Astrocyte of the cerebellum (primary cell): ENCODE results near the gene MEF2C.

Experiments
- DNase-seq: peaks from one replicate; pipeline ENCODE4 v3.0.0-alpha.2; 2011; ENCODE audit warnings: low read depth
- H3K4me3 ChIP-seq: 2 replicates; pipeline ENCODE4 v1.5.1; 2011; ENCODE audit warnings: mild to moderate bottlenecking, low read depth, low read length, moderate library complexity
- CTCF ChIP-seq: IDR thresholded peaks from 2 replicates; pipeline ENCODE4 v1.5.1; 2012; ENCODE audit warnings: low read length, low read depth, moderate library complexity, mild to moderate bottlenecking; ENCODE audit errors: missing control alignments
- in situ Hi-C: cut with HindIII; loops from 2 replicates; pipeline ENCODE4 v1.10.0; 2017; ENCODE audit warnings: low sequenced_read_pairs

MEF2C gene

GRCh38 chr5:88813244-88813643 is 69.7 kb downstream of the MEF2C start:
- in situ Hi-C loops, result no loop called here
- TF ChIP-seq CTCF, result no peak
- no peak for DNase-seq
- no peak overlapping the region for H3K4me3 ChIP-seq

DNA sequence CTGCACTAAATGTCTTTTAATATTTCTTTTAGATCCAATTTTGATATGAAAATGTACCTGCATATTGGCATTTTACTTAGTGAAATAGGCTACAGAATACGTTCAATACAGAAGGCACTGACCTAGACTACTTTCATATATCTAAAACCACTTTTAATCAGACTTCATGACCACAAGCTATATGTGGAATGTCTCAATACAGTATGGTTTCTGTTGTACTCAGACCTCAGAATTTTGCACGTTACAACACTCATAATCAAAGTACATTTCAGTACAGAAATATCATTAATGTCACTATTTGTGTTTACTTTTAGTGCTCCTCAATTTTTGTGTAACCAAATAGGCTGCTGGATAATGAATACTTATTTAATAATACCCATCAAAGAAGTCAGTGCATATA is 74.8 kb downstream of the MEF2C start:
- in situ Hi-C loops, result no loop called here
- H3K4me3 ChIP-seq, result no peak overlapping the region
- DNase-seq, result no peak
- TF ChIP-seq CTCF, result no peak

DNA sequence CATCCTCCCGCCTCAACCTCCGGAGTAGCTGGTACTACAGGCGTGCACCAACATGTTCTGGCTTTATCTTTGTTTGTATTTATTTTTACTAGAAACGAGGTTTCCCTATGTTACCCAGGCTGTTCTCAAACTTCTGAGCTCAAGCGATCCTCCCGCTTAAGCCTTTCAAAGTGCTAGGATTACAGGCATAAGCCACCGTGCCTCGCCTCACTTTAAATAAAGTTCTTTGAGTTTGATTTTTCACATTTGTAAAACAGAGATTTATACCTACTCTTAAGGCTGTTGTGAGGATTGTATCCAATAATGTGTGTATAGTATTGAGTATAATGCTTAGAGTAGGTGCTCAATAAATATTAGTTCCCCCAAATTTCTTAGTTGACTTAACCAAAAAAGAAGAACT is 75.7 kb downstream of the MEF2C start:
- no peak overlapping the region for H3K4me3 ChIP-seq
- in situ Hi-C loops, result no loop called here
- no peak for TF ChIP-seq CTCF
- no peak for DNase-seq

GRCh38 chr5:88806338-88806737 is 76.6 kb downstream of the MEF2C start:
- TF ChIP-seq CTCF, result no peak
- in situ Hi-C loops, result no loop called here
- no peak for DNase-seq
- no peak overlapping the region for H3K4me3 ChIP-seq

- no peak for DNase-seq
- TF ChIP-seq CTCF, result no peak
- no peak overlapping the region for H3K4me3 ChIP-seq
- in situ Hi-C loops, result no loop called here
Measured at GRCh38 chr5:88805151-88805784, 77.7 kb downstream of the MEF2C start.

DNA sequence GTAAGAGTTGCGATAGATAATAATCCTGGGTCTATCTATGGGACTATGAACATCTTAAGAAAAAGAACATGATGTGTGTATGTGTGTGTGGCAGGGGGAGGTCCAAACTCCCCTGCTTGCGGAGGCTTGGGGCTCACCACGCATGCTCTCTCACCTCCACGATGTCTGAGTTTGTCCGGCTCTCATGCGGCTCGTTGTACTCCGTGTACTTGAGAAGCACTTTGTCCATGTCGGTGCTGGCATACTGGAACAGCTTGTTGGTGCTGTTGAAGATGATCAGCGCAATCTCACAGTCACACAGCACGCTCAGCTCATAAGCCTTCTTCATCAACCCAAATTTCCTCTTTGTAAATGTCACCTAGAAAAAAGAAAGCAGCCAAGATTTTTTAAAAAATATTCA is 78.5 kb downstream of the MEF2C start:
- in situ Hi-C loops, result no loop called here
- DNase-seq, result no peak
- no peak overlapping the region for H3K4me3 ChIP-seq

More for the DNA sequence above, 78.5 kb downstream of the MEF2C start:
- no peak for TF ChIP-seq CTCF
